Body of pancreas (tissue), 4 donors: ENCODE results near the gene NGEF.

ENCODE experiments used
- CTCF ChIP-seq, 7 experiments: fragments of 450-650 bp in 4 of 7; fragments of 200-600 bp in 3 of 7; sonication (generic) in 3 of 7; IDR thresholded peaks; one replicate each; pipeline ENCODE4 v1.5.1; 2016 to 2019; ENCODE audit warnings: antibody characterized with exemption in 7 of 7
- POLR2A ChIP-seq, 3 donors: fragments of 450-650 bp; IDR thresholded peaks; one replicate each; pipeline ENCODE4 v1.6.1; 2016; ENCODE audit warnings: antibody characterized with exemption in 3 of 3, mild to moderate bottlenecking in 2 of 3

DNA sequence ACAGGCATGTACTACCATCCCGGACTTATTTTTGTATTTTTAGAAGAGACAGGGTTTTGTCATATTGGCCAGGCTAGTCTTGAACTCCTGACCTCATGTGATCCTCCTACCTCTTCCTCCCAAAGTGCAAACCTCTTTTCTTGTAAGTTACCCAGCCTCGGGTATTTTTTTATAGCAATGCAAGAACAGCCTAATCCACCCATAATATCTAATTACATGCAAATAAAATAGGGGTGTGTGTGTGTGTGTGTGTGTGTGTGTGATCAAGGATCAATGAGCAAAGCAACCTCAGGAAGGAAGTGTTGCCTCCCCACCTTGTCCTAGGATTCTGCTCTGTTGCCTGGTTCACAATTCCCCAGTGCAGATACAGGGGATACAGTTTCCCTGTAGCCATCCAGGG lies 45.6 kb downstream of the NGEF start:
- TF ChIP-seq CTCF (IDR thresholded peaks at IDR 0.05) (no peak), POLR2A (IDR thresholded peaks at IDR 0.05) (no peak)
